Fibroblast of mammary gland (primary cell): ENCODE results near the gene RNASEH2C.
"Not testable (repeated sequence)": the region's sequence is repeated elsewhere in the genome, so short reads cannot be mapped to it uniquely, and the experiment has no call there.

Source experiments
- DNase-seq: peaks from one replicate; pipeline ENCODE4 v3.0.0-alpha.2; 2010; ENCODE audit warnings: low read depth
- H3K4me3 ChIP-seq: 2 replicates; pipeline ENCODE4 v1.5.1; 2011; ENCODE audit warnings: low read depth, mild to moderate bottlenecking, low read length, moderate library complexity; ENCODE audit not compliant: control insufficient read depth
- CTCF ChIP-seq: conservative IDR thresholded peaks from 2 replicates; pipeline ENCODE4 v1.5.1; 2011; ENCODE audit warnings: low read depth, low read length, inconsistent platforms; ENCODE audit not compliant: control insufficient read depth, insufficient read depth

RNASEH2C gene

GRCh38 chr11:65720211-65720934, at the start of gene RNASEH2C:
RNASEH2C (minus strand) TSS chr11:65720798; CDS start chr11:65720758, 40 bp downstream.
- peak; percentile 79 for DNase-seq
- peak within 1 kb of the TSS; percentile 69 for H3K4me3 ChIP-seq

GRCh38 chr11:65767806-65768205, 47.2 kb upstream of the RNASEH2C start:
- DNase-seq, H3K4me3 ChIP-seq: not testable (repeated sequence)

More at GRCh38 chr11:65720211-65720934, at the start of gene RNASEH2C:
- no peak for TF ChIP-seq CTCF

- H3K4me3 ChIP-seq: no peak overlapping the region
- no peak for TF ChIP-seq CTCF
- DNase-seq: peak; percentile 37
Measured at GRCh38 chr11:65767406-65767805, 46.8 kb upstream of the RNASEH2C start.

GRCh38 chr11:65766535-65766934, 45.9 kb upstream of the RNASEH2C start:
- TF ChIP-seq CTCF: no peak
- H3K4me3 ChIP-seq: no peak overlapping the region
- peak; percentile 48 for DNase-seq

GRCh38 chr11:65764434-65764833, 43.8 kb upstream of the RNASEH2C start:
- TF ChIP-seq CTCF: no peak
- no peak for DNase-seq
- H3K4me3 ChIP-seq: no peak overlapping the region

- H3K4me3 ChIP-seq, DNase-seq: not testable (repeated sequence)
Measured at GRCh38 chr11:65762816-65763215, 42.2 kb upstream of the RNASEH2C start.

GRCh38 chr11:65762169-65762568, 41.6 kb upstream of the RNASEH2C start:
- H3K4me3 ChIP-seq, DNase-seq: not testable (repeated sequence)

- H3K4me3 ChIP-seq: no peak overlapping the region
- no peak for DNase-seq
- no peak for TF ChIP-seq CTCF
Measured at GRCh38 chr11:65745049-65745448, 24.5 kb upstream of the RNASEH2C start.
